Epidermal melanocyte (primary cell): Measurements from ENCODE around the gene PDK3.
A peak's percentile ranks its signal among the peaks of the same experiment; 100 is the strongest.

Experiments
- DNase-seq: peaks from one replicate; pipeline ENCODE4 v3.0.0; 2011; ENCODE audit warnings: low spot score; ENCODE audit not compliant: insufficient read length

The PDK3 gene

DNA sequence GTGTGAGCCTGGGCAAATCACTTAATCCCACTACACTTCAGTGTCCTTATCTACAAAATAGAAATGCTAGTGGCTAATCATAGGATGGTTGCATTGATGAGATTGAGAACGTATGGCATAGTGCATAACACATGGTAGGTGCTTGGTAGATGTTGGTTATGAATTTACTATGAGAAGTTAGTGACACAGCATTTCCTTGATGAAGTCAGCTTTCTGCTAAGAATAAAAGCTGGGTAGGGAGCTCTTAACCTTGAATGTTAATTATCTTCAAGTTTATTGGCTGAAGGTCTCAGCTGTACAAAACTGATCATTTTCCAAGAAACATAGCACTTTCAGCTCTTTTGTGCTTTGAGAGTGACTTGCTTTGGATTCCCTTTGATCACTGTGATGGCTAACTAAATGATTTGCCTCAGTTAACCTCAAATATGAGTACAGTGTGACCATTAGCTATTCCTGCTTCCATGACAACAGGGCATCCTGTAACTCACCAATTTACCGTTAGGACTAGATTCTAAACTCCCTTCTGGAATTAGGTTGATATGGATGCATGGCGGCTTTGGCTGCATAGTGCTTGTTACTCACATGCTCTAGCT, 17.8 kb downstream of the PDK3 start:
- no peak for DNase-seq

DNA sequence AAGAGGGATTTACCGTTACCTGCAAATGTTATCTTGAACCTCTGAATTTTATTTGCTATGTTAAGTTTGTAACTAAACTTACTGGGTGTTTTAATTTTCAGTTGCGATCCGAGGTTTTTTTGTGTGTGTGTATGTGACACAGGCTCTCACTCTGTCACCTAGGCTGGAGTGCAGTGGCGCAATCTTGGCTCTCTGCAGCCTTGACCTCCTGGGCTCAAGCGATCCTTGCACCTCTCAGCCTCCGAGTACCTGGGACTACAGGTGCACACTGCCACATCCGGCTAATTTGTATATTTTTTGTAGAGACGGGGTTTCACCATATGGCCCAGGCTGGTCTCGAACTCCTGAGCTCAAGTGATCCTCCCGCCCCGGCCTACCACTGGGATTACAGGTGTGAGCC, 18.5 kb downstream of the PDK3 start:
- DNase-seq, result no peak

DNA sequence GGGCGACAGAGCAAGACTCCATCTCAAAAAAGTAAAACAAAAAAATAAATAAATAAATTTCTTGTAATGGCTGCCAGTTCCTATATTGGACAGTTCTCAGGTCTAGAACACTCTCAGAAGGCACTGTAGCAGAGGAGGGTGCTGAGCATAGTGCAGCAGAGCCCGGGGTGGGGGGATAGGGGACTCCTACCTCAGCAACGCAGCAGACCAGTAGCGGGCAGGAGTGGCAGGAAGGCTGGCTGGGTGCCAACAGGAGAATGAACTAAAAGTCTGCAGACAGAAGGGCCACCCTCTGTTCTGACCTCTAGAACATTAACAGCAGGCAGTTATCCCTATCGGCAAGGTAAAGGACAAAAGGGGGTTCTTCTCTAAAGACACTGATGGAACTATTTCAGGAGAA, 20.2 kb downstream of the PDK3 start:
- DNase-seq, result no peak

DNA sequence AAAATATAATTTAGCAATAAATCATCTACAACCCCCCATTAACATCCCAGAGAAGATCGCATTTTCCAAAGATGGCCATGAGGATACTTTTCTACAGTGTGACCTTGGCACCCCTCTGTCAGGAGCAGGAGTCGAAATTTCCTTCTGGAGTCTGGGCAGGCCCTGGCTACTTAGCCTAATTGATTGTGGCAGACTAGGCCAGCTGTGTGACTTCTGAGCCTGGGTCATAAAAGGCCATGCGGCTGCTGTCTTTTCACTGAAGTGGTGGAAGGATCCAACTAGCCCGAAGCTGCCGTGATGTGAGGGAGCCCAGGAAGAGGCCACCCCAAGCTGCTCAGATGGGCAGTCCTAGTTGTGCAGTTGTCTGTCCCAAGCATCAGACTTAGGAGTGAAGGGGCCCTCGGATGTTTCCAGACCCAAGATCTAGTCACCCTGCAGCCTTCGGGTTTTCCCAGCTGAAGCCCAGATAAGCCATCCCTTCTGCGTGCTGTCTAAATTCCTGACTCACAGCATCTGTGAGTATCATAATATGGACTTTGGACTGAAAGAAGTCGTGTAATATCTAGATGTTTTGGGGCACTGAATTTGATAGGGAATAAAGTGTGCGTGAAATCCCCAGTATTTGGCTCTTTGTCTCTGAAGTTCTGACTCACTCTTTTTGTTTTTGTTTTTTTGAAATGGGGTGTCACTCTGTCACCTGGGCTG, 21.0 kb downstream of the PDK3 start:
- no peak for DNase-seq

DNA sequence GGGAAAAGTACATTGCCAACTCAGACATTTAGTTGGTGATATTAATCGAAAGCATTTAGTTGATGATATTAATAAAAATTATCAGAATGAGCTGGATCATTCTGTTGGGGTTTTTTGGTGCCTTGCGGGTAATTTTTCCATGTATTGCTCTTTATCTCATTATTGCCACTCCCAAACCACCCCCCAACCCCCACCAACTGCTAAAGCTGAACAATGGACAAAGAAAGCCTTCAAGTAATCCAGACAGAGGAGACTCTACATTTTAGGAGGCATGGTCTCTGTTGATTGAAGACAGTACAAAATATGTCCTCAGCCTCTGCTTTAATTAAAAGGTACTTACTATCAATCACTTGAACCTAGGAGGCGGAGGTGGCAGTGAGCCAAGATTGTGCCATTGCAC, 22.5 kb downstream of the PDK3 start:
- peak; percentile 48 for DNase-seq

DNA sequence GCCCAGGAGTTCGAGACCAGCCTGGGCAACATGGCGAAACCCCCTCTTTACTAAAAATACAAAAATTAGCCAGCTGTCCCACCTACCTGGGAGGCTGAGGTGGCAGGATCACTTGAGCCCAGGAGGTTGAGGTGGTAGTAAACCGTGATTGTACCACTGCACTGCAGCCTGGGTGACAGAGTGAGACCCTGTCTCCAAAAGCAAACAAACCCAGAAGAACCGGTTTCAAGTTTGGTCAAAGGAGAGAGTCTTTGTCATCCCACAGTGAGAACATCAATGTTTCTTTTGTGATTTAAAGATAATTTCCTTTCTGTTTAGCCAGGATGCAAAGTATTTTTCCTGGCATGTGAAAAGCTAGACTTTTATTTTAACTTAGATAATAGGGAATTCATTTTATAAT, 26.7 kb downstream of the PDK3 start:
- no peak for DNase-seq

DNA sequence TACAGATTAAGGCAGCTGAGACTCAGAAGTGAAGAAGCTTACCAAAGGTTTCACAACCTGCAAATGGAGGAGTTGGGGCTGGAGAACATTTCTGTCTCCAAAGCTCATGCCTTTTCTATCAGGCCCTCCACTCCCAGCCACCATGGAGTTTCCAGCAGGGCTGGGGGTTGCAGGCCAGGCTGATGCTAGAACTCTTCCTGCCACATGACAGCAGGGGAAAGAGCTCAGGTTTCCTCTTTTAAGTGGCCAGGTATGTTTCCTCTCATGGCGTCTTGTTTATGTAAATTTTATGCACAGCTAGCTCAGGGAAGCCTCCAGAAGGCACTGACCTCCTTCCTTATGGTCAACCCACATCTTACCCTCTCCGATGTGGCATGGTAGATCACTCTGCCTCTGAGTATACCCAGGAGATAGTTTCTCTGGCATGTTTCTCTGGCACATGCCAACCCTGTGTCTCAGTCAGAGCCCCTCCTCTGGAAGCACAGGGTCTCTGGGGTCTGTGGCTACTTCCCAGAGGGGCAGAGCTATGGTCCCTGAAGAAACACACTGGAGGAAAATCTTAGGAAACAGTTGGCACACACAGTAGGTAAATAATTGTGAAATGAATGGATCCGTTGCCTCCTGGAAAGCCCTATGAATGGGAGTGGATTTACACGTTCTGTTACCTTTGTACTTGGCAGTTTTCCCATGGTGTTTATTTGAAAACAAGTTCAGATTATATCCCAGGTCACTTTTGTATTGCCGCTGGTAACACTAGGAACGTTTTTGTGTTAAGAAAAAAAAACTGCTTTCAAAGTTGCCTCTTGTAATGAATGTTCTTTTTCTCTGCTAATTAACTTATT, 28.9 kb downstream of the PDK3 start:
- DNase-seq, result no peak

DNA sequence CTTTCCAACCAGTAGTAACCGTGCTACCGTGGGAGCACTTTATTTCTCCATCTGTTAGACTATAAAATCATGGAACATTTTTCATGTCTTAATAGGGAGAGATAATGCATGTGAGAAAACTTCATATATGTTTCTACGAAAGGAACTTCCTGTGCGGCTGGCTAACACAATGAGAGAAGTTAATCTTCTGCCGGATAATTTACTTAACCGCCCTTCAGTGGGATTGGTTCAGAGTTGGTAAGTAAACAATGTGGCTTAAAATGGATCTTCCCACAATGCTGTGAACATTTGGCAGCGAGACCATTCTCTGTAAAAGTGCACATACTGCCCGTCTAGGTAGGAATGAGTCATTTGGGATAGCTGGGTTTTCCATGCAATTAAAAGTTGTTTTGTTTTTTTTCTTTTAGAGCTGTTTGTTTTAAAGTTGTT, 29.6 kb downstream of the PDK3 start:
- peak; percentile 17 for DNase-seq

DNA sequence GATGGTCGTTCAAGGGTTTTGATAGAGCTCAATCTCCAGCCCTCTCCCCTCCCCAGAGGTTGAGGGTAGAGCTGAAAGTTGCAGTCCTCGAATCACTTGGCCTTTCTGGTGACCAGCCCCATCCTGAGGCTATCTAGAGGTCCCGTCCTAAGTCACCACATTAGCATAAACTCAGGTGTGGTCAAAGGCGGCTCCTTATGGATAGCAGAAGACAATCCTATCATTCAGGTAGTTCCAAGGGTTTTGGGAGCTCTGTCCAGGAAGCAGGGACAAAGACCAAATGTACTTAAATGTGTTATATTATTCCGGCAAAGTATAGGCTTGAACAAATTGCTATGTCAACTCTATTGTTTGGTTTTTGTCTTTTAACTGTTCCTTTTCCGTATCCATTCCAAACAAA, 30.6 kb downstream of the PDK3 start:
- no peak for DNase-seq

DNA sequence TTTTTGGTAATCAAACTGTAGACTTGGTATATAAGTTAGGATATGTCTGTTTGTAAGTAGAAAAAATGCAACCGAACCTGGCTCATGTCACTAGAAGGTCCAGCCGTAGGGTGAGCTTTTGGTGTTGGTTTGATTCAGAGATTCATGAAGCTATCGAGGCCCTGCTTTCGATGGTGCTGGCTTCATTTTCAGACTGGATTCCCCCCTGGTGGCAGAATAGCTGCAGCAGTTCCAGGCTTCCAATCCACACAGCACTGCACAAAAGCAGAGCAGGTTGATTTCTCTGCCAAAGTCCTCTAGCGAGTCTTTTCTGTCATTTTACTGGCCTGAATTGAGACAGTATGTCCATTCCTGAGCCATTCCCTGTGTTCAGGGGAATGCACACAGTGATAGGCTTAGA, 33.1 kb downstream of the PDK3 start:
- DNase-seq, result no peak

DNA sequence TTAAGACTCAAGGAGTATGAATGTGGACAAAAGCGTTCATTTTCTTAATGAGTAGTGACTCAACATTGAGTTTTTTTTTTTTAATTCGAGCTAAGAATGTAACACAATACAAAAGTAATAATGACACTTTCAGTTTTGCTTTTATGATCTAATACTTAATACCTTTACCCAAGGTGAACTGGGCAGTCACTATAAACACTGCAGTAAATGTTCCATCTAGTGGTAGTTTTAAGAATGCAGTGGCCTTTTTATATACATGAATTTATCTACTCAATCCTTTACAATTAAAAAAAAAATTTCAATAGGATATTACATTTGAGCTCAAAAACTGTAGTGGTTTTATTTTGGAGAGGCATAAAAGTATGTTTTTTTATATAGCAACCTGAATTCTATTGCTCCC, 33.9 kb downstream of the PDK3 start:
- no peak for DNase-seq

DNA sequence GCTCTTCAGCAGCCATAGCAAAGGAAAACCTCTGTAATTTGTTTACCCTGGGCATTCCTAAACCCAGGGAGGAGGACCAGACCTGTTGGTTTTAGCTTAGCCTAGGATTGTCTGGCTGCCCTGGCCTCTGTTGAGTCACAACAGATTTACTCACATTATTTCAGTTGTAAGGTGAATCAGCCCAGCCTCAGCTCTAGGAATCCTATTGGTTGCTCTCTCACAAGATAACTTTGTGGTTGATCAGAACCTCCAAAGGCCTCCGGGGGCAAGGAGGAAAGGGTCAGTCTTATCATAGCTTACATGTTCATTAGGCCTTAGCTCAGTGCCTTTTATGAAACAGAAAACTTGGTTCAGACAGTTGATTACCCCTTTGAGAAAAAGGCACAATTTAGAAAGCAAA, 41.0 kb downstream of the PDK3 start:
- no peak for DNase-seq

DNA sequence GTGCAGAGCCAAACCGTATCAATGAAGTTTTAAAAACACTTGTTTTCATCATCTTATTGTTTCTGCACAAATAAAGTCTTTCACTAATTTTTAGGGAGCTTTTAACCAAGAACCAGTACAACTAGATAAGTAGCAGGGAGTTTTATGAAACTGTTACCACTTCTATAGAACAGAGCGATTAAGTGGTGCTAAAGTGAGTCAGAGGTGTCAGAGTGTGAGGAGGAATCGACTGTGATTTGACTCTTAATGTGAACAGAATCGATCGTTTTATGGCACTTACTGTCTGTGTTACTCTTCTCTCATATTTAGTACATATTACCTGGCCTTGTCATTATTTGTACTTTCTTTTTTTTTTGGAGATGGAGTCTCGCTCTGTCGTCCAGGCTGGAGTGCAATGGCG, 43.3 kb downstream of the PDK3 start:
- no peak for DNase-seq

DNA sequence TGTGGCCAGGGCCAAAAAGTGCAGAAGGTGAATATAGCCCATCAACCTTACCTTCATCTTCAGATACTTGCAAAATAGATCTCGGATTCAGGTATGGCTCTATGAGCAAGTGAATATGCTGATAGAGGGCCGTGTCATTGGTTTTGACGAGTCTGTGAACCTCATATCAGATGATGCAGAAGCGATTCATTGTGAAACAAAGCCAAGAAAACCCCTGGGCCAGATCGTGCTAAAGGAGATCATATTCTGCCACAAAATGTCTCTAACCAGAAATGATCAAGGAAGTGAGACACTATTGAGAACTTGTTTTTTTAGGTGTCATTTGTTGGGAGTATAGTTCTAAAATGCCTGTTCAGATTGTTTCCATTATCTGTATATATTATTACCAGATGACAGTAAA, 48.3 kb downstream of the PDK3 start:
- no peak for DNase-seq

DNA sequence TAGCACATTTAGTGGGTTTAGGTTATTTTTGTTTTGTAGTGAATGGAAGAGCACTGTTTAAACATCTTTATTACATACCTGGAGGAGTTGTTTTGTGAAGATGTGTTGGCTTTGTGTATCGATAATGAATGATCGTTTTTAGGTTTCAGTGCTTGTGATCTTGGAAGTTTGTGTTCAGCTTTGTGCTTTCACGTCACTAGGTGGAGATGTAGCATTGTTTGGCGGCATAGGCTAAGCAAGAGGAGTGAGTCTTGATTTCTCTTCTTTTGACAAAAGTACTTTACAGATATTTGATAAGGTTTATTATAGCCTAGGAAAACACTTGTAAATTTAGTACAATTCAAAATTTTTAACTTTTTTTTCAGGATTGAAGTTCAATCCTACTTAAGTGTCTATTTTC, 50.4 kb downstream of the PDK3 start:
- no peak for DNase-seq

DNA sequence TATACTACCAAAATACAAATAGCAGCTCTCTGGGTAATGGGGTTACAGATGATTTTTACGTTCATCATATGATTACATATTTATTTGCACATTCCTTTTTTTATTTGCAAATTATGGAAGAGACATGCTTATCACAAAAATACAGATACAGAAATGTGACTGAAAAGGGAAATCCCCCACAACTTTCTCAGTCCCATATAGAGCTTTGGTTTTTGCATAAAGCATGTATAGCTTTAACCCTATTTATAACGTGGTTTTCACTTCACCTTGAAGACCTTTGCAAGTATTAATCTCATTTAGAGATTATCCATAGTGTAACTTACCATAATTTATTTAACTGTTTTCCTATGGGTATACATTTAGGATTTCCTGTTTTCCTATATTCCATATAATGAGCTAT, 55.4 kb downstream of the PDK3 start:
- DNase-seq, result no peak

DNA sequence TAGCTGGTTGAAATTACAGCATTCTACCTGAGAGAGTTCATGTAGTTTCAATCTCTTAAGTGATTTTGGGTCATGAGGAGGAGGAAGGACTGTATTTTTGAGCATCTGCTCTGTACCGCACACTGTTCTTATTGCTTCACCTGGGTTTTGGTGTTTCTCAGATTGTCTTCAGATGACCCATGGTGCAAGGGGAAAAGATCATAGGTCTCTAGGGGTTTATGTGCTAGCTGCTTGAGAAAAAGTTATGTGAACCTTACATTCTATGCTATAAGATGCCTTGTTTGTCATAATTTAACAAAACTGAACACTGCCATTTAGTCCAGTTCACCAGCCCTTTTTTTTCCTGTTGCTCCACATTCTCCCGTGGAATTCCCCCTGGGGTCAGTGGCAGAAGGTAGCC, 60.4 kb downstream of the PDK3 start:
- DNase-seq, result no peak

DNA sequence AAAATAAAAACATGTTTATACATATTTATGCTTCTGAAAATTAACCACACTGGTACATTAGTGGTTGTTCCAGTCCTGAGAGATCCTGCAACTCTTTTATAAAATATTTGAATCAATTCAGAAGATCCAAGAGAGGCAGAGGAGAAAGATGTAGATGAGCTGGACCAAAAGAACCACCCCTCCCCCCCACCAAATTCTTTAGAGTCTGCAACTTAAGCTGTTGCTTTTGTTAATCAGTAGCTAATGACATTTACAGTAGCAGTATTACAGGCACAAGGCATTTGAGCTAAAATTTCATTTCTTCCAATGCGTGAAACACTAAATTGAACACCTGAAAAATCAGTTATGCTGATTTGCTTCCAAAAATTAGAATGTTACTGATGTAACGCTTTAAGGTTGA, 61.5 kb downstream of the PDK3 start:
- DNase-seq, result no peak

DNA sequence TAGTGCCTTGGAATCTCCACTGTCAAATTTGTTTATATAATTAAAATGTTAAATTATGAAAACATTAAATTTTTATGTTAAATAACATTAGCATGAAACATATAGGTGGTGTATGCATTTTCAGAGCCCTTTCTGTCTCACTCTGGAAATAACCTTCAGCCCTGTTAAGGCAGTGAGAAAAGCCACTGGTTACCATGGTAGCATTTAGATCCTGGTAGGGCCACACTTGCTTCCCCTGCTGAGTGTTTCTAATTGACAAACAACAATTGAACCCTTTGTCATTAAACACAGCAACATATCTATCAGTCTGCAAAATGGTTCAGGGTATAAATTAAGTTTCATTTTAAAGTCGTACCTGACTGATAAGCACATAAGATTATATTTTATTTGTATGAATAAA, 63.5 kb downstream of the PDK3 start:
- DNase-seq, result no peak

DNA sequence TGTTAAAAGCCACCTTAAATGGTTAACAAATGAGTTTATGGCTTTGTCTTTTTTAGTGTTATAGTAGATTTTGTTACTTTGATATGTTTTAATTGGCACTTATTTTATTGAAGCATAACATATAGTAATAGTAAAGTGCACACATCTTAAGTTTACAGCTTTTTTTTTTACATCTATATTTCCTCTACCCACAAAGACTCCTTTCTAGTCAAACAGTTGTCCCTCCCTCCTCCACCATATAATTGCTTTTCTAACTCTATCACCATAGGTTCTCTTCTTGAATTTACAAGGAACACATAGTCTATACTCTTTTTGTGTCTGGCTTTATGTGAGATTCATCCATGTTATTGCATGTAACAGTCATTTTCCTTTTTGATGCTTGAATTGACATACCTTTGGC, 71.5 kb downstream of the PDK3 start:
- DNase-seq, result no peak

DNA sequence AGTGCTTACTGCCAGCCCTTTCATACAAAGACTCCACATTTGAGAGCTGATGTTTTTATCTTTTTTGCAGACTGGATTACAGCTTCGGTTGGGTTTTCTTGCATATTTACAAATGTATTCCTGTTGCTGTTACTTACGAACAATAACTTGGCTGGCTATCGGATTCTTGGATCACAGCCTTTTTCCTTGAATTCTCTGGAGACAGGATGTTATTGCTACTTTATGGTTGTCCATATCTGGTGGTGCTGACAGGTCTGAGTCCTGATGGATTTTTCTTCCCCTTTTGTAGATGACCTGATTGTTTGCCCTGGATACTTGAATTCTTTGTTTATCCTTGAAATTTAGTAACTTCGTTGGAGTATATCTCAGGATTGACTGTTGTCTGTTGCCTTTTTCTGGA, 77.7 kb downstream of the PDK3 start:
- DNase-seq, result no peak

DNA sequence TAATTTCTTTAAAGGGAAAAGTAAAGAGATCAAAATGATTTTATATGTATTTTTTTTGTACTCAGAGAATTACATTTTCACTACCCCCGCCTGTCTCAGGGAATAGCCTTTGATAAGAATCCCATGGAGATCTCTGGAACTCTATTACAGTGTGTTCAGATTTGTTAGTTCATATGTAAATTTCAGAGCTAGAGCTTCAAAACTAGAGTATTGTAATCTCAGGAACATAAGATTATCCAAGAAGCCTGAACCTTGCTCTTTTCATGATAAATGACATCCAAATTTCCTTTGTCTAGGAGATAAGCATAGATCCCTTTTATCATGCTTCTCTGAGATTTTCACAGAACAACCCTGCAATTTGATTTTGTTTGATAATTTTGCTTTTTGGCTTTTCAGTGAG, 82.9 kb downstream of the PDK3 start:
- no peak for DNase-seq

DNA sequence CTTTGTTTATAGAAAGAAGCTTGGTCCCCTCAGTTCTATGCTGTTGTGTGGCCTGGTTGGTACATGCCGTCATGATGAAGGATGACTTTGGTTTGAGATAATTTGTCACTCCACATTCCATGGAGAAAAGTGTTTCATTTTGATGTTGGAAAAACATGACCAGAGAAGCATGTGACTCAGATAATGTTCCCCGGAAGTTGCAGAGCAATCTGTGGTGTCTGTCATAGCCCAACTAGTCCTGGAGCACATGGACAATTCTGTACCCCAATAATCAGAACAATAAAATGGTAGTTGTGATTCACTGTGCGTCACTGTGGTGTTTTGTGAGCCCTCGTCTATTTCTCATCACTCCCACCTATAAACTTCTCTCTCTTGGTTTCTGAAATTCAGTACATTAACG, 85.1 kb downstream of the PDK3 start:
- DNase-seq, result no peak
